ENCODE measurements around the gene ATP6V0A1. TPM values are rescaled to one million over a fixed set of nuclear protein-coding genes. Genes with fewer than 3 reads are reported as not detected.

Gene ATP6V0A1
- total and polyA plus RNA-seq, 2 of the 4 experiments (the other 2 are of a cell fraction) = 18.8 to 34.0 TPM

GRCh38 chr17:42422958-42423712 is 35.5 kb upstream of the ATP6V0A1 start, which contains the start of gene CAVIN1 (continued):
- TF ChIP-seq FOS (IDR thresholded peaks at IDR 0.05; ENCODE audit: low read depth, low read length) (no peak), SMC3 (IDR thresholded peaks at IDR 0.05; ENCODE audit: low read depth, low read length) (no peak), NFE2L2 (IDR thresholded peaks at IDR 0.05; ENCODE audit: low read depth, low read length) (no peak)

GRCh38 chr17:42423766-42424165 is 34.9 kb upstream of the ATP6V0A1 start:
- Histone ChIP-seq H3K9me3 (ENCODE audit: control insufficient read depth, insufficient read depth, low read length) (no peaks in the 10 kb centered on the region), H4K8ac (ENCODE audit: low read depth in 2 of 2, low read length in 2 of 2) (peak overlapping the region; percentile 22 to 77), H3K4me1 (ENCODE audit: control insufficient read depth, insufficient read depth, low read length) (peaks cover 24% of the 10 kb centered on the region), H2BK20ac (ENCODE audit: low read depth, low read length) (peak overlapping the region; percentile 77), H3K9me1 (ENCODE audit: insufficient read depth, low read length) (no peaks in the 10 kb centered on the region; the same call in 1 of the 2 replicates), H2BK15ac (ENCODE audit: low read depth, low read length) (peak overlapping the region; percentile 67; the same call in 2 of the 3 replicates), H2BK5ac (ENCODE audit: low read depth, low read length, poor library complexity, severe bottlenecking) (peak overlapping the region; percentile 83), H3K14ac (replicated peaks; ENCODE audit: low read depth, low read length) (peak overlapping the region; percentile 95), H2AFZ (replicated peaks; ENCODE audit: low read length, poor library complexity) (peak overlapping the region; percentile 71), H3K4me3 (ENCODE audit: insufficient read depth, low read depth, low read length) (peak overlapping the region; percentile 25; the same call in 1 of the 2 replicates), H3K18ac (ENCODE audit: low read depth, low read length) (peak overlapping the region; percentile 36), H3K36me3 (ENCODE audit: control insufficient read depth, insufficient read depth, low read length) (peaks cover 6% of the 10 kb centered on the region), H3K27me3 (ENCODE audit: control insufficient read depth, insufficient read depth, low read length) (no peaks in the 10 kb centered on the region), H3K4ac (ENCODE audit: low read depth, low read length) (peak overlapping the region; percentile 74), H3K23ac (ENCODE audit: low read depth, low read length) (peak overlapping the region; percentile 94; the same call in 1 of the 2 replicates), H4K5ac (ENCODE audit: low read depth, low read length) (peak overlapping the region; percentile 86), H2AK5ac (ENCODE audit: low read depth, low read length) (peak overlapping the region; percentile 99), H3K4me2 (ENCODE audit: low read depth, low read length) (peak overlapping the region; percentile 57), H4K20me1 (ENCODE audit: insufficient read depth, low read length) (peaks cover 44% of the 10 kb centered on the region), H3K9ac (ENCODE audit: low read depth, low read length) (peak overlapping the region; percentile 56), H3K79me1 (ENCODE audit: low read depth in 1 of 2, low read length in 2 of 2) (peaks cover 0 to 32% of the 10 kb centered on the region in 2 experiments; a peak in 2 of 4 replicates), H4K91ac (ENCODE audit: insufficient read depth, low read depth, low read length) (peak overlapping the region; percentile 92), H2BK120ac (ENCODE audit: low read depth, low read length) (peak overlapping the region; percentile 82), H3K56ac (ENCODE audit: extremely low read depth, insufficient read depth, low read length) (peak overlapping the region; percentile 89), H3K27ac (ENCODE audit: insufficient read depth, low read length) (peak overlapping the region; percentile 87), H2AK9ac (replicated peaks; ENCODE audit: low read depth, low read length, poor library complexity) (peak overlapping the region; percentile 67)
- POLR2A ChIA-PET (ENCODE audit: unreplicated experiment) = interaction anchor here (0.6 to 1.6 kb wide), 6 partner anchors 11 to 113 kb away, joined by 3 to 17 read pairs (median 4); partner anchors contain the start of gene NAGLU
- in situ Hi-C loops (cut with MboI; ENCODE audit: low sequenced_read_pairs) = no loop called here
- ATAC-seq (ENCODE audit: low read depth) = no peak
- dilution Hi-C loops (cut with HindIII; ENCODE audit: low sequenced_read_pairs, unreplicated experiment) = no loop called here
- CTCF ChIA-PET = no interaction called here
- DNase-seq = no peak
- no peak for TF ChIP-seq ELK1 (IDR thresholded peaks at IDR 0.05; ENCODE audit: borderline replicate concordance, low read depth, low read length)
- TF ChIP-seq CHD1 (IDR thresholded peaks at IDR 0.05; ENCODE audit: low read depth, low read length) = no peak
- no peak for TF ChIP-seq USF2 (IDR thresholded peaks at IDR 0.05; ENCODE audit: low read depth, low read length)
- no peak for TF ChIP-seq RAD21 (IDR thresholded peaks at IDR 0.05; ENCODE audit: low read length)
- intact Hi-C loops (cut with micrococcal nuclease) = loop anchor here (2.0 to 5.0 kb wide), 2 partner anchors 97 to 101 kb away; no protein-coding TSS in a partner anchor
- BruUV-seq (replicated peaks) = no TSS peak
- WGBS, 2 experiments (ENCODE audit: extremely low coverage in 2 of 2, insufficient read length in 1 of 2) = 83% methylated on average over 2 of the region's 11 CpGs; no CpG with 5 or more reads in 1 of the 2 experiments

All from IMR-90 (cell line).